Loucy (cell line): ENCODE measurements around the gene ZNF433.

Experiments
- H2AFZ ChIP-seq: fragments of 200-600 bp; sonication (generic); 2 replicates; pipeline ENCODE4 v1.6.0; 2016; ENCODE audit warnings: antibody characterized with exemption, mild to moderate bottlenecking, low read length, moderate library complexity
- H3F3A ChIP-seq: fragments of 200-600 bp; 2 replicates; pipeline ENCODE4 v1.6.0; 2016; ENCODE audit warnings: antibody characterized with exemption, low read depth, mild to moderate bottlenecking
- H3K27me3 ChIP-seq: fragments of 200-600 bp; sonication (generic); 2 replicates; pipeline ENCODE4 v1.6.1; 2014; ENCODE audit warnings: low read length, mild to moderate bottlenecking; ENCODE audit not compliant: insufficient read depth, poor library complexity, severe bottlenecking
- H3K36me3 ChIP-seq: fragments of 200-600 bp; sonication (generic); 2 replicates; pipeline ENCODE4 v1.6.1; 2016; ENCODE audit warnings: low read length; ENCODE audit not compliant: insufficient read depth
- H3K4me1 ChIP-seq: fragments of 200-600 bp; sonication (generic); 2 replicates; pipeline ENCODE4 v1.5.1; 2014; ENCODE audit warnings: low read length, mild to moderate bottlenecking; ENCODE audit not compliant: insufficient read depth, poor library complexity, severe bottlenecking
- H3K4me2 ChIP-seq: fragments of 200-600 bp; sonication (generic); 2 replicates; pipeline ENCODE4 v1.6.0; 2014; ENCODE audit warnings: antibody characterized with exemption, low read length, low read depth, mild to moderate bottlenecking; ENCODE audit not compliant: poor library complexity, severe bottlenecking
- H3K4me3 ChIP-seq: fragments of 200-600 bp; sonication (generic); 2 replicates; pipeline ENCODE4 v1.5.1; 2014; ENCODE audit warnings: low read length, mild to moderate bottlenecking, mixed read lengths; ENCODE audit not compliant: poor library complexity, severe bottlenecking
- H3K79me2 ChIP-seq: fragments of 200-600 bp; sonication (generic); 2 replicates; pipeline ENCODE4 v1.6.1; 2014; ENCODE audit warnings: low read length; ENCODE audit not compliant: insufficient read depth
- H3K9ac ChIP-seq: fragments of 200-600 bp; sonication (generic); 2 replicates; pipeline ENCODE4 v1.6.0; 2014; ENCODE audit warnings: mild to moderate bottlenecking, low read depth, low read length, moderate library complexity; ENCODE audit not compliant: poor library complexity, severe bottlenecking
- H3K9me2 ChIP-seq: fragments of 200-600 bp; sonication (generic); replicated peaks from 2 replicates; pipeline ENCODE4 v1.6.1; 2016; ENCODE audit warnings: low read depth, low read length, mixed read lengths
- H3K9me3 ChIP-seq: fragments of 200-600 bp; sonication (generic); 2 replicates; pipeline ENCODE4 v1.6.1; 2014; ENCODE audit warnings: mild to moderate bottlenecking, antibody characterized with exemption, low read length, low read depth; ENCODE audit not compliant: insufficient read depth
- H4K20me1 ChIP-seq: fragments of 200-600 bp; sonication (generic); 2 replicates; pipeline ENCODE4 v1.6.0; 2014; ENCODE audit warnings: antibody characterized with exemption, low read length, mild to moderate bottlenecking; ENCODE audit not compliant: insufficient read depth, poor library complexity, severe bottlenecking
- EZH2phosphoT487 ChIP-seq: fragments of 200-600 bp; IDR thresholded peaks from 2 replicates; pipeline ENCODE4 v1.6.1; 2018; ENCODE audit warnings: antibody characterized with exemption, mild to moderate bottlenecking, moderate library complexity, borderline replicate concordance
- TF ChIP-seq, protein P1 (sequence below): fragments of 200-600 bp; sonication (generic); conservative IDR thresholded peaks from 2 replicates; pipeline ENCODE4 v1.5.1; 2014; ENCODE audit warnings: mild to moderate bottlenecking, antibody characterized with exemption, low read length

The ZNF433 gene

GRCh38 chr19:12052497-12053169 lies 17.2 kb upstream of the ZNF433 start, which contains the start of gene ZNF878:
TSS of gene ZNF878 (minus strand) at chr19:12052961. CDS start at chr19:12052801, 160 bp downstream.
- Histone ChIP-seq H4K20me1 (no peaks in the 10 kb centered on the region), H3K4me1 (no peaks in the 10 kb centered on the region), H3F3A (no peaks in the 10 kb centered on the region; the same call in 1 of the 2 replicates), H3K4me3 (peak within 1 kb of the TSS; percentile 73), H3K9me3 (no peaks in the 10 kb centered on the region), H3K9me2 (no peaks in the 10 kb centered on the region), H3K27me3 (no peaks in the 10 kb centered on the region), H3K79me2 (no peaks in the 10 kb centered on the region), H2AFZ (peak within 1 kb of the TSS; percentile 73), H3K36me3 (no peaks in the 10 kb centered on the region), H3K4me2 (peak within 1 kb of the TSS; percentile 67), H3K9ac (peak within 1 kb of the TSS; percentile 67)
- TF ChIP-seq, protein P1, sequence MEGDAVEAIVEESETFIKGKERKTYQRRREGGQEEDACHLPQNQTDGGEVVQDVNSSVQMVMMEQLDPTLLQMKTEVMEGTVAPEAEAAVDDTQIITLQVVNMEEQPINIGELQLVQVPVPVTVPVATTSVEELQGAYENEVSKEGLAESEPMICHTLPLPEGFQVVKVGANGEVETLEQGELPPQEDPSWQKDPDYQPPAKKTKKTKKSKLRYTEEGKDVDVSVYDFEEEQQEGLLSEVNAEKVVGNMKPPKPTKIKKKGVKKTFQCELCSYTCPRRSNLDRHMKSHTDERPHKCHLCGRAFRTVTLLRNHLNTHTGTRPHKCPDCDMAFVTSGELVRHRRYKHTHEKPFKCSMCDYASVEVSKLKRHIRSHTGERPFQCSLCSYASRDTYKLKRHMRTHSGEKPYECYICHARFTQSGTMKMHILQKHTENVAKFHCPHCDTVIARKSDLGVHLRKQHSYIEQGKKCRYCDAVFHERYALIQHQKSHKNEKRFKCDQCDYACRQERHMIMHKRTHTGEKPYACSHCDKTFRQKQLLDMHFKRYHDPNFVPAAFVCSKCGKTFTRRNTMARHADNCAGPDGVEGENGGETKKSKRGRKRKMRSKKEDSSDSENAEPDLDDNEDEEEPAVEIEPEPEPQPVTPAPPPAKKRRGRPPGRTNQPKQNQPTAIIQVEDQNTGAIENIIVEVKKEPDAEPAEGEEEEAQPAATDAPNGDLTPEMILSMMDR: no peak
- no peak for TF ChIP-seq EZH2phosphoT487

GRCh38 chr19:12052091-12052496 lies 16.6 kb upstream of the ZNF433 start:
- no peaks in the 10 kb centered on the region for H3K27me3 ChIP-seq
- no peaks in the 10 kb centered on the region for H4K20me1 ChIP-seq
- no peaks in the 10 kb centered on the region for H3K9me2 ChIP-seq
- no peaks in the 10 kb centered on the region for H3K4me1 ChIP-seq
- peak overlapping the region; percentile 67 for H3K4me2 ChIP-seq
- no peaks in the 10 kb centered on the region for H3K36me3 ChIP-seq
- H3K9me3 ChIP-seq: no peaks in the 10 kb centered on the region
- H3F3A ChIP-seq: no peaks in the 10 kb centered on the region; the same call in 1 of the 2 replicates
- peak overlapping the region; percentile 73; the same call in 1 of the 2 replicates for H2AFZ ChIP-seq
- TF ChIP-seq, protein P1: no peak
- TF ChIP-seq EZH2phosphoT487: no peak
- H3K4me3 ChIP-seq: peak overlapping the region; percentile 73
- peak overlapping the region; percentile 67 for H3K9ac ChIP-seq
- H3K79me2 ChIP-seq: no peaks in the 10 kb centered on the region

GRCh38 chr19:12047868-12048267 lies 12.4 kb upstream of the ZNF433 start:
- H3K4me2 ChIP-seq: no peak overlapping the region
- TF ChIP-seq, protein P1: no peak
- no peak for TF ChIP-seq EZH2phosphoT487
- H3K27me3 ChIP-seq: no peaks in the 10 kb centered on the region
- peaks cover 13% of the 10 kb centered on the region; the same call in 1 of the 2 replicates for H3K9me3 ChIP-seq
- H4K20me1 ChIP-seq: no peaks in the 10 kb centered on the region
- H2AFZ ChIP-seq: no peak overlapping the region
- H3K4me3 ChIP-seq: no peak overlapping the region
- no peaks in the 10 kb centered on the region for H3K9me2 ChIP-seq
- H3K79me2 ChIP-seq: no peaks in the 10 kb centered on the region
- no peak overlapping the region for H3K9ac ChIP-seq
- H3K4me1 ChIP-seq: no peaks in the 10 kb centered on the region
- peaks cover 13% of the 10 kb centered on the region for H3K36me3 ChIP-seq
- no peaks in the 10 kb centered on the region; the same call in 1 of the 2 replicates for H3F3A ChIP-seq
